ENCODE results near the gene PRKCZ. TPM values are rescaled to one million over a fixed set of nuclear protein-coding genes. Genes with fewer than 3 reads are reported as not detected.
"Not testable (repeated sequence)": the region's sequence is repeated elsewhere in the genome, so short reads cannot be mapped to it uniquely, and the experiment has no call there.

The PRKCZ gene
- total and polyA plus RNA-seq, 2 experiments from 2014 or later: 1.4 to 2.8 TPM

DNA sequence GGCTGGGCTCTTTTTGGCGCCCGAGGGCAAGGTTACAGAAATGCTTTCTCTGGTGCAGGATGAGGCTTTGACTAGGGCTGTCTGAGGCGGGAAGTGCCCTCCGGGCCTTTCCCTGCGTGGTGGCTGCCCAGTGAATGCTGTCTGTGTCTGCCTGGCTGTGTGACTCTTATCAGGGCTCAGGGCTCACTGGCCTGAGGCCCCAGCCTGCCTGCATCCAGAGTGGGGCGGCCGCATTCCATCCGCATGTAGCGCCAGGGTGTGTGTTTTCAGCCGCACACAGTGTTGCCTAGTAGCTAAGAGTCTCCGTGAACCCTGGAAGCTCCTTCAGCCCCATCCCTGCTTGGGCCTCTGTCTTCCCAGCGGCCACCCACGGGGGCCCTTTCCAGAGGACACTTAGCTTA lies 85.2 kb downstream of the PRKCZ start:
- Histone ChIP-seq H2AFZ (peak overlapping the region; percentile 22), H3K9me2 (ENCODE audit: insufficient read depth) (no peaks in the 10 kb centered on the region), H3K79me2 (ENCODE audit: insufficient read depth) (no peaks in the 10 kb centered on the region), H3K4me3 (no peak overlapping the region), H3F3A (ENCODE audit: insufficient read depth) (peaks cover 29% of the 10 kb centered on the region), H3K4me1 (ENCODE audit: insufficient read depth) (peaks cover 25% of the 10 kb centered on the region), H3K27me3 (replicated peaks; ENCODE audit: insufficient read depth) (no peaks in the 10 kb centered on the region), H3K36me3 (ENCODE audit: low read depth) (no peaks in the 10 kb centered on the region), H3K9ac (peak overlapping the region; percentile 80), H3K4me2 (ENCODE audit: unreplicated experiment) (peak overlapping the region; percentile 34), H4K20me1 (ENCODE audit: insufficient read depth) (no peaks in the 10 kb centered on the region), H3K27ac (peak overlapping the region; percentile 94), H3K9me3 (ENCODE audit: low read depth) (no peaks in the 10 kb centered on the region)
- in situ Hi-C loops (cut with MboI): no loop called here
- TF ChIP-seq EZH2phosphoT487 (IDR thresholded peaks at IDR 0.05; ENCODE audit: insufficient read depth, low read depth): no peak
- no peak for TF ChIP-seq EZH2 (IDR thresholded peaks at IDR 0.05; ENCODE audit: insufficient read depth, poor library complexity, severe bottlenecking)
- WGBS, 2 experiments (ENCODE audit: low coverage in 1 of 2, low lambda C conversion rate in 2 of 2, missing lambda C conversion rate in 2 of 2): 13 to 22% methylated on average over 13 of the region's 13 CpGs
- peak; percentile 96 for DNase-seq

DNA sequence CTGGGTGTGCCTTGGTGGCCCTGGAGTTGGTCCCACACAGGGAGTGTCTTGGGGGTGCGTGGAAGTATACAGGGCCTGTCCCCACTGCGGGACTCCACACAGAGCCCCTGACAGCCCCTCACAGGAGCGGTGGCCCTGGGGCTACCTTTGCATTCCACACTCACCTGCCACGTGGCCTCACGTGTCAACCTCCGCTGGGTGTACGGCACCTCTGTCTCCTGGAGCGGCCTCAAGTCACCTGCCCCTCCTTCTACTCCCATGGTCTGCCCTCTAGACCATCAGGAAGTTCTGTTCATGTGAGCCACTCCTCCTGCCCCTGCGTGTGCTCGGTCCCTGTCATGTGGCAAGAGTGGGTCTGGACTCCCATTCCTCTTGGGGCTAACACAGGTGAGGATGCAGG lies 85.7 kb downstream of the PRKCZ start:
- DNase-seq: no peak
- peaks cover 29% of the 10 kb centered on the region for H3F3A ChIP-seq (ENCODE audit: insufficient read depth)
- H3K9ac ChIP-seq: peak overlapping the region; percentile 80
- H3K9me2 ChIP-seq (ENCODE audit: insufficient read depth): no peaks in the 10 kb centered on the region
- in situ Hi-C loops (cut with MboI): no loop called here
- TF ChIP-seq EZH2phosphoT487 (IDR thresholded peaks at IDR 0.05; ENCODE audit: insufficient read depth, low read depth): no peak
- no peak for TF ChIP-seq EZH2 (IDR thresholded peaks at IDR 0.05; ENCODE audit: insufficient read depth, poor library complexity, severe bottlenecking)
- H3K4me1 ChIP-seq (ENCODE audit: insufficient read depth): peaks cover 25% of the 10 kb centered on the region
- peak overlapping the region; percentile 27 for H3K4me2 ChIP-seq (ENCODE audit: unreplicated experiment)
- H3K36me3 ChIP-seq (ENCODE audit: low read depth): no peaks in the 10 kb centered on the region
- no peaks in the 10 kb centered on the region for H3K27me3 ChIP-seq (replicated peaks; ENCODE audit: insufficient read depth)
- no peak overlapping the region for H3K4me3 ChIP-seq
- WGBS, 2 experiments (ENCODE audit: low coverage in 1 of 2, low lambda C conversion rate in 2 of 2, missing lambda C conversion rate in 2 of 2): 69 to 71% methylated on average over 10 of the region's 10 CpGs
- no peaks in the 10 kb centered on the region for H3K9me3 ChIP-seq (ENCODE audit: low read depth)
- no peaks in the 10 kb centered on the region for H4K20me1 ChIP-seq (ENCODE audit: insufficient read depth)
- H3K27ac ChIP-seq: peak overlapping the region; percentile 94
- H2AFZ ChIP-seq: peak overlapping the region; percentile 22
- H3K79me2 ChIP-seq (ENCODE audit: insufficient read depth): no peaks in the 10 kb centered on the region

GRCh38 chr1:2136386-2137235 lies 86.4 kb downstream of the PRKCZ start:
- Histone ChIP-seq H3K9ac (peak overlapping the region; percentile 80; the same call in 1 of the 2 replicates), H3K4me1 (ENCODE audit: insufficient read depth) (peaks cover 25% of the 10 kb centered on the region), H3K4me2 (ENCODE audit: unreplicated experiment) (no peak overlapping the region), H3F3A (ENCODE audit: insufficient read depth) (peaks cover 25% of the 10 kb centered on the region), H3K9me3 (ENCODE audit: low read depth) (no peaks in the 10 kb centered on the region), H3K27ac (peak overlapping the region; percentile 94; the same call in 1 of the 2 replicates), H3K9me2 (ENCODE audit: insufficient read depth) (no peaks in the 10 kb centered on the region), H4K20me1 (ENCODE audit: insufficient read depth) (no peaks in the 10 kb centered on the region), H3K4me3 (no peak overlapping the region), H3K27me3 (replicated peaks; ENCODE audit: insufficient read depth) (no peaks in the 10 kb centered on the region), H3K36me3 (ENCODE audit: low read depth) (no peaks in the 10 kb centered on the region), H3K79me2 (ENCODE audit: insufficient read depth) (no peaks in the 10 kb centered on the region), H2AFZ (no peak overlapping the region)
- TF ChIP-seq EZH2phosphoT487 (IDR thresholded peaks at IDR 0.05; ENCODE audit: insufficient read depth, low read depth): no peak
- no peak for TF ChIP-seq EZH2 (IDR thresholded peaks at IDR 0.05; ENCODE audit: insufficient read depth, poor library complexity, severe bottlenecking)
- DNase-seq: no peak
- in situ Hi-C loops (cut with MboI): no loop called here
- WGBS, 2 experiments (ENCODE audit: low coverage in 1 of 2, low lambda C conversion rate in 2 of 2, missing lambda C conversion rate in 2 of 2): 59 to 61% methylated on average over 19 of the region's 19 CpGs

DNA sequence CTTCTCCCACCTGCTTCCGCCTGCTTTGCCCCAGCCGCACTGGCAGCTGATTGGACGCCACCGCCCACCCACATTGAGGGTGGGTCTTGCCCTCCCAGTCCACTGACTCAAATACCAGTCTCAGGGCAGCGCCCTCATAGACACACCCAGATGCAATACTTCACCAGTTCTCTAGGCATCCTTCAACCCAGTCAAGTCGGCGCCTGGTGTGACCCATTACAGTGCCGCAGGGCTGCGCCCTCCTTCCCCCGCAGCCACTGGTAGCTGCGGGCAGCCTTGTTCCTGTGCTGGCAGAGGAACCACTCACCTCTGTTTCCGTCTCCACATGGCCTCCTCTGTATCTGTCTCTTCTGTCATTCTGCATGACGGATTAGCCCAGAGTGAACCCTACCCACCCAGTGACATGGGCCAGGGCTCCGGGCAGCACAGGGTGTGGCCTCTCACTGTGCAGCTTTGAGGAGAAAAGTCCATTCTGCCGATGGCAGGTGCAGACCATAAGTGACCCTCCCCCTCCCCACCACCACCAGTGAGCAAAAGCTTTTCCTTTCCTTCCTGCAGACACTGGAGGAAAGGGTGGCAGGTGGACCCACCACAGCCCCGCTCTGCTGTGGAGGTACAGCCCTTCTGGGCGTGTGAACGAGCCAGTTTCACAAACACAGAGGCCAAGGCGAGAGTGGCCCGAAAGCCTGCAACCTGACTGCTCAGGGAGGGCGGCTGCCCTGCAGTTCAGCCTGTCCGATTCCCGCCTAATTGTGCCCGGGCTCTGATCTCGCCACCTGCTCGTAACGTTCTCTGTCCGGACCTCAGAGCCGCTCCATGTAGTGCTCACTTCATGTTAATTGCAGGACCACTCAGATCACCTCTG lies 87.3 kb downstream of the PRKCZ start:
- no peaks in the 10 kb centered on the region for H3K9me2 ChIP-seq (ENCODE audit: insufficient read depth)
- no peaks in the 10 kb centered on the region for H3K9me3 ChIP-seq (ENCODE audit: low read depth)
- H3K27ac ChIP-seq: no peak overlapping the region
- whole genome bisulfite sequencing, 2 experiments (ENCODE audit: low coverage in 1 of 2, low lambda C conversion rate in 2 of 2, missing lambda C conversion rate in 2 of 2): 78 to 83% methylated on average over 29 of the region's 29 CpGs
- H3K36me3 ChIP-seq (ENCODE audit: low read depth): no peaks in the 10 kb centered on the region
- H3F3A ChIP-seq (ENCODE audit: insufficient read depth): peaks cover 16% of the 10 kb centered on the region; the same call in 1 of the 2 replicates
- peaks cover 18% of the 10 kb centered on the region for H3K4me1 ChIP-seq (ENCODE audit: insufficient read depth)
- no peak overlapping the region for H2AFZ ChIP-seq
- H3K79me2 ChIP-seq (ENCODE audit: insufficient read depth): no peaks in the 10 kb centered on the region
- DNase-seq: no peak
- H3K4me2 ChIP-seq (ENCODE audit: unreplicated experiment): no peak overlapping the region
- no peaks in the 10 kb centered on the region for H4K20me1 ChIP-seq (ENCODE audit: insufficient read depth)
- TF ChIP-seq EZH2 (IDR thresholded peaks at IDR 0.05; ENCODE audit: insufficient read depth, poor library complexity, severe bottlenecking) (no peak), EZH2phosphoT487 (IDR thresholded peaks at IDR 0.05; ENCODE audit: insufficient read depth, low read depth) (no peak)
- in situ Hi-C loops (cut with MboI): no loop called here
- H3K4me3 ChIP-seq: no peak overlapping the region
- H3K9ac ChIP-seq: no peak overlapping the region
- no peaks in the 10 kb centered on the region for H3K27me3 ChIP-seq (replicated peaks; ENCODE audit: insufficient read depth)

GRCh38 chr1:2139156-2139555 lies 88.9 kb downstream of the PRKCZ start:
- 71 to 73% methylated on average over 13 of the region's 13 CpGs for WGBS, 2 experiments (ENCODE audit: low coverage in 1 of 2, low lambda C conversion rate in 2 of 2, missing lambda C conversion rate in 2 of 2)
- H2AFZ ChIP-seq; H3K79me2 ChIP-seq (ENCODE audit: insufficient read depth); H3K36me3 ChIP-seq (ENCODE audit: low read depth); H3K9ac ChIP-seq; H3K9me2 ChIP-seq (ENCODE audit: insufficient read depth); H3K27ac ChIP-seq; H3K4me3 ChIP-seq; DNase-seq; H3K4me2 ChIP-seq (ENCODE audit: unreplicated experiment); H4K20me1 ChIP-seq (ENCODE audit: insufficient read depth); H3K27me3 ChIP-seq (replicated peaks; ENCODE audit: insufficient read depth); H3K9me3 ChIP-seq (ENCODE audit: low read depth); in situ Hi-C loops (cut with MboI): not testable (repeated sequence)
- Histone ChIP-seq H3K4me1 (ENCODE audit: insufficient read depth) (peaks cover 14% of the 10 kb centered on the region), H3F3A (ENCODE audit: insufficient read depth) (peaks cover 12% of the 10 kb centered on the region; the same call in 1 of the 2 replicates)

All from GM23248 (cell line).